Stimulated activated CD4-positive, alpha-beta T cell treated with anti-CD3 and anti-CD28 coated beads, Interleukin-15, amount 100 ng/mL, for 1 hour (primary cell): ENCODE measurements around the gene RASD1.

Experiments used
- DNase-seq, 2 donors: peaks; one replicate each; pipeline ENCODE4 v3.0.0-alpha.2; 2020; ENCODE audit warnings: low read depth in 1 of 2, low spot score in 1 of 2

The RASD1 gene

GRCh38 chr17:17496189-17497064 is at the start of gene RASD1:
Gene RASD1 (minus strand): TSS chr17:17496395. CDS start chr17:17496181, 214 bp downstream.
- peak; percentile 62 to 74 for DNase-seq

GRCh38 chr17:17545984-17546383 is 49.8 kb upstream of the RASD1 start:
- no peak for DNase-seq

- DNase-seq: no peak
These were observed 49.0 kb upstream of the RASD1 start for GRCh38 chr17:17545031-17545820.

GRCh38 chr17:17542906-17543635 is 46.9 kb upstream of the RASD1 start:
- no peak for DNase-seq

- DNase-seq: no peak
These were observed 45.4 kb upstream of the RASD1 start for GRCh38 chr17:17541640-17542001.

GRCh38 chr17:17540935-17541639 is 44.9 kb upstream of the RASD1 start:
- DNase-seq: no peak

GRCh38 chr17:17540278-17540906 is 44.2 kb upstream of the RASD1 start:
- DNase-seq: no peak

GRCh38 chr17:17539591-17539990 is 43.4 kb upstream of the RASD1 start:
- no peak for DNase-seq

GRCh38 chr17:17538417-17539391 is 42.5 kb upstream of the RASD1 start:
- DNase-seq: no peak

GRCh38 chr17:17537311-17538099 is 41.3 kb upstream of the RASD1 start:
- no peak for DNase-seq

- no peak for DNase-seq
These were observed 40.5 kb upstream of the RASD1 start for GRCh38 chr17:17536702-17537101.

- DNase-seq: no peak
These were observed 39.8 kb upstream of the RASD1 start for GRCh38 chr17:17535957-17536356.

GRCh38 chr17:17533901-17534441 is 37.8 kb upstream of the RASD1 start:
- DNase-seq: no peak

GRCh38 chr17:17532991-17533390 is 36.8 kb upstream of the RASD1 start:
- DNase-seq: no peak

- no peak for DNase-seq
These were observed 35.0 kb upstream of the RASD1 start for GRCh38 chr17:17531156-17531555.

- no peak for DNase-seq
These were observed 32.8 kb upstream of the RASD1 start for GRCh38 chr17:17528696-17529652.

GRCh38 chr17:17527956-17528500 is 31.8 kb upstream of the RASD1 start:
- DNase-seq: no peak
